Measurements from ENCODE around the gene SRP14. TPM values are rescaled to one million over a fixed set of nuclear protein-coding genes. Genes with fewer than 3 reads are reported as not detected.

SRP14 gene
- total RNA-seq, 4 donors from 2014 or later = 177 to 369 (median 237) TPM

GRCh38 chr15:40055576-40056293 is 16.8 kb upstream of the SRP14 start:
- Histone ChIP-seq H3K36me3 (no peaks in the 10 kb centered on the region), H3K27ac (peak overlapping the region in 1 of 4 donors; percentile 53), H3K27me3 (peaks cover 0 to 75% (median 0%) of the 10 kb centered on the region in 4 donors), H3K9me3 (no peaks in the 10 kb centered on the region), H3K4me1 (peaks cover 15 to 31% (median 16%) of the 10 kb centered on the region in 3 donors), H3K4me3 (no peak overlapping the region)
- 36 to 59% methylated on average over 5 to 9 of the region's 14 CpGs for WGBS, 2 donors
- intact Hi-C loops (cut with DNase I) = no loop called here
- TF ChIP-seq POLR2A (IDR thresholded peaks at IDR 0.05) = no peak
- TF ChIP-seq, protein P1, sequence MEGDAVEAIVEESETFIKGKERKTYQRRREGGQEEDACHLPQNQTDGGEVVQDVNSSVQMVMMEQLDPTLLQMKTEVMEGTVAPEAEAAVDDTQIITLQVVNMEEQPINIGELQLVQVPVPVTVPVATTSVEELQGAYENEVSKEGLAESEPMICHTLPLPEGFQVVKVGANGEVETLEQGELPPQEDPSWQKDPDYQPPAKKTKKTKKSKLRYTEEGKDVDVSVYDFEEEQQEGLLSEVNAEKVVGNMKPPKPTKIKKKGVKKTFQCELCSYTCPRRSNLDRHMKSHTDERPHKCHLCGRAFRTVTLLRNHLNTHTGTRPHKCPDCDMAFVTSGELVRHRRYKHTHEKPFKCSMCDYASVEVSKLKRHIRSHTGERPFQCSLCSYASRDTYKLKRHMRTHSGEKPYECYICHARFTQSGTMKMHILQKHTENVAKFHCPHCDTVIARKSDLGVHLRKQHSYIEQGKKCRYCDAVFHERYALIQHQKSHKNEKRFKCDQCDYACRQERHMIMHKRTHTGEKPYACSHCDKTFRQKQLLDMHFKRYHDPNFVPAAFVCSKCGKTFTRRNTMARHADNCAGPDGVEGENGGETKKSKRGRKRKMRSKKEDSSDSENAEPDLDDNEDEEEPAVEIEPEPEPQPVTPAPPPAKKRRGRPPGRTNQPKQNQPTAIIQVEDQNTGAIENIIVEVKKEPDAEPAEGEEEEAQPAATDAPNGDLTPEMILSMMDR (IDR thresholded peaks at IDR 0.05) = no peak
- DNase-seq = no peak

DNA sequence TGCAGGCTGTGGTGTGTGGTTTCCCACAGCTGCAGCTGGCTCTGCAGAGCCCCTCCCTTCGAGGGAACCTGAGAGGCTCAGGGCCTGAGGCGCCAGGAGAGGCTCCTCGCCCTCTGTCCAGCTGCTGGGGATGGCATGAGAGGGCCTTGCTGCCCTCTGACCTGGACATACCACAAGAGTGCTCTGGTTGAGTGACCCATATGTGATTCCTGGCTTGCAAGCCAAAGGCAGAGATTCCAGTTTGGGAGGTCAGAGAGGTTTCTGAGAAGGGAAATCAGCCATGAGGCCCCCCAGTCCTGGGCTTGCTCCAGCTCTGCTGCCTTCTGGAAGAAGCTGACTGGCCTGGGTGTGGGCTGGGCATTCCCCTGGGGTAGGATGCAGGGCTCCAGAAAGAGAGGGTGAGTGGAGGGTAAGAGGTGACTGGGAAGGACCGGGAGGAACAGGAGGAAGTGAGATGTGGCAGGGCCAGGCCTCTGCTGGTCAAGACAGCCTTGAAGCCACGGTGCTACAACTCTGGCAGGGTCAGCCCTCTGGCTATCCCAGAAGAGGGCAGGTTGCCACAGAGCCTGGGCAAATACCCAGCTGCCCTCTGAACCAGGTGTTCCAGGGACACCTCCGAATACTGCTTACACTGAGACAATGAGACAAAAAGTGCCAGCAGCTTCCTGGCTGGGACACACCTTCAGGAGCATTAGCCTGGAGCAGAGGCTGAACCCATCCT is 16.0 kb upstream of the SRP14 start:
- WGBS, 2 donors = 22% methylated on average over 3 of the region's 6 CpGs; no CpG with 5 or more reads in 1 of the 2 donors
- H3K9me3 ChIP-seq = no peaks in the 10 kb centered on the region
- intact Hi-C loops (cut with DNase I) = no loop called here
- peak overlapping the region in 1 of 4 donors; percentile 53 for H3K27ac ChIP-seq
- H3K4me3 ChIP-seq = no peak overlapping the region
- TF ChIP-seq, protein P1 (IDR thresholded peaks at IDR 0.05) = no peak
- TF ChIP-seq POLR2A (IDR thresholded peaks at IDR 0.05) = peak in 1 of 4 donors; percentile 10
- H3K27me3 ChIP-seq = peaks cover 0 to 68% (median 0%) of the 10 kb centered on the region in 4 donors
- H3K36me3 ChIP-seq = no peaks in the 10 kb centered on the region
- H3K4me1 ChIP-seq = peaks cover 15 to 31% (median 16%) of the 10 kb centered on the region in 3 donors
- DNase-seq = no peak

- 91 to 100% methylated on average over 2 to 3 of the region's 3 CpGs for WGBS, 2 donors
- Histone ChIP-seq H3K9me3 (no peaks in the 10 kb centered on the region), H3K4me3 (no peak overlapping the region), H3K27me3 (peaks cover 0 to 63% (median 0%) of the 10 kb centered on the region in 4 donors), H3K4me1 (peaks cover 15 to 31% (median 16%) of the 10 kb centered on the region in 3 donors), H3K27ac (no peak overlapping the region), H3K36me3 (no peaks in the 10 kb centered on the region)
- no peak for DNase-seq
- TF ChIP-seq POLR2A (IDR thresholded peaks at IDR 0.05) = no peak
- TF ChIP-seq, protein P1 (IDR thresholded peaks at IDR 0.05) = no peak
- intact Hi-C loops (cut with DNase I) = no loop called here
These were observed 15.5 kb upstream of the SRP14 start for GRCh38 chr15:40054605-40054854.

DNA sequence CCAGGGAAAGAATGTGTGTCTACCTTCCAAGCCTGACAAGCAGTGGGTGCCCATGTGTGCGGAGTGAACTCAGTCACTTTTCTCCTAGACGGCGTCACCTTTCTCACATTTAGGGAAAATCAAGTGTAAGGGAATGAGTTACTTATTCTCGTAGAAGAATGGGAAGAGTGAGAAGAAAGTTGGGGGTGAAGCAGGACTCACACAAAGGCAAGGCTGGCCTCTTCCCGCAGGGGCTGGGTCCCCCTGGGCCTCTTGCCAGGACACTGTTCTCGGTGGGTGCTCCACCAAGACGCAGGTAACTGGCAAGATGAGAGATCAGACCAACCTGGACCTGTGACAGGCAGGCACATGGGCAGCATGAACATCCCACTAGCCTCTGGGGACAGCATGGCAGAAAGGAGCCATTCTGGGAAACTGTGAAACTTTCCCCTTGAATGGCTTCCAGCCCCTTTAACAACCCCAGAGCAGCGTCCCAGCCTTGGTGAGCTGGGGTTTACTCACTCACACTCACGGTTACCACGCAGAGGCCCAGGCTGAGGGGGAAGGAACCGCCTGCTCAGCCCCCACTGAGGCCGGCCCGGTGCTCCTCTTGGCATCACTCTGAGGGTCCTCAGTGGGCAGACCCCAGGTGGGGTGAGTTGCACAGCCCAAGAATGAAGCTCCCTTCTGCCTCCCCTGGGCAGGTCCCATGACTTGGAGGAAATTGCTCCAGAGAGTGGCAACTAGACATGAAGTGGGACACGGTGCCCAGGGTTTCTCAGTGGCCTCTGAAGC is 15.0 kb upstream of the SRP14 start:
- H3K27me3 ChIP-seq = peaks cover 0 to 59% (median 0%) of the 10 kb centered on the region in 4 donors
- no peaks in the 10 kb centered on the region for H3K36me3 ChIP-seq
- H3K9me3 ChIP-seq = no peaks in the 10 kb centered on the region
- WGBS, 2 donors = 80 to 81% methylated on average over 6 to 10 of the region's 14 CpGs
- DNase-seq = no peak
- no peak overlapping the region for H3K4me3 ChIP-seq
- intact Hi-C loops (cut with DNase I) = no loop called here
- peak overlapping the region in 1 of 4 donors; percentile 46 for H3K27ac ChIP-seq
- H3K4me1 ChIP-seq = peaks cover 15 to 34% (median 16%) of the 10 kb centered on the region in 3 donors
- TF ChIP-seq, protein P1 (IDR thresholded peaks at IDR 0.05) = no peak
- TF ChIP-seq POLR2A (IDR thresholded peaks at IDR 0.05) = no peak
